DOHH2 (cell line): ENCODE results near the gene MPC1L.
"Not testable (repeated sequence)": the region's sequence is repeated elsewhere in the genome, so short reads cannot be mapped to it uniquely, and the experiment has no call there.

Experiments used
- H3F3A ChIP-seq: fragments of 200-600 bp; sonication (generic), shearing (Covaris generic); 2 replicates; pipeline ENCODE4 v1.6.0; 2016; ENCODE audit warnings: antibody characterized with exemption, mild to moderate bottlenecking; ENCODE audit not compliant: control insufficient read depth, insufficient read depth
- H3K27ac ChIP-seq: fragments of 200-600 bp; sonication (generic); 2 replicates; pipeline ENCODE4 v1.5.1; 2014; ENCODE audit warnings: low read depth, mild to moderate bottlenecking, low read length, moderate library complexity
- H3K27me3 ChIP-seq: fragments of 200-600 bp; sonication (generic); 2 replicates; pipeline ENCODE4 v1.6.1; 2014; ENCODE audit warnings: mild to moderate bottlenecking, low read length, mixed read lengths; ENCODE audit not compliant: control insufficient read depth
- H3K36me3 ChIP-seq: fragments of 200-600 bp; sonication (generic); 2 replicates; pipeline ENCODE4 v1.6.1; 2014; ENCODE audit warnings: mild to moderate bottlenecking, low read length, moderate library complexity, mixed read lengths; ENCODE audit not compliant: control insufficient read depth
- H3K4me1 ChIP-seq: fragments of 200-600 bp; sonication (generic); 2 replicates; pipeline ENCODE4 v1.6.1; 2014; ENCODE audit warnings: mild to moderate bottlenecking, low read length, mixed read lengths; ENCODE audit not compliant: control insufficient read depth
- H3K4me2 ChIP-seq: fragments of 200-600 bp; sonication (generic); 2 replicates; pipeline ENCODE4 v1.6.0; 2014; ENCODE audit warnings: mild to moderate bottlenecking, low read length, moderate library complexity
- H3K4me3 ChIP-seq: fragments of 200-600 bp; sonication (generic); 2 replicates; pipeline ENCODE4 v1.5.1; 2014; ENCODE audit warnings: mild to moderate bottlenecking, low read length, mixed read lengths
- H3K79me2 ChIP-seq: fragments of 200-600 bp; sonication (generic); 2 replicates; pipeline ENCODE4 v1.6.1; 2014; ENCODE audit warnings: mild to moderate bottlenecking, low read length, mixed read lengths; ENCODE audit not compliant: control insufficient read depth
- H3K9me2 ChIP-seq: fragments of 200-600 bp; sonication (generic); replicated peaks from 2 replicates; pipeline ENCODE4 v1.6.1; 2014; ENCODE audit warnings: mild to moderate bottlenecking, low read length, mixed read lengths; ENCODE audit not compliant: control insufficient read depth
- H3K9me3 ChIP-seq: fragments of 200-600 bp; sonication (generic); 2 replicates; pipeline ENCODE4 v1.6.1; 2014; ENCODE audit warnings: antibody characterized with exemption, low read length, mixed read lengths; ENCODE audit not compliant: control insufficient read depth, insufficient read depth
- H4K20me1 ChIP-seq: fragments of 200-600 bp; sonication (generic); 2 replicates; pipeline ENCODE4 v1.6.0; 2014; ENCODE audit warnings: low read depth, mild to moderate bottlenecking, antibody characterized with exemption, low read length, moderate library complexity; ENCODE audit not compliant: control insufficient read depth, insufficient read depth
- EZH2phosphoT487 ChIP-seq: fragments of 200-600 bp; sonication (generic); IDR thresholded peaks from 2 replicates; pipeline ENCODE4 v1.6.1; 2017; ENCODE audit warnings: borderline replicate concordance, mild to moderate bottlenecking, antibody characterized with exemption, low read length, moderate library complexity, mixed read lengths
- TF ChIP-seq, protein P1 (sequence below): fragments of 200-600 bp; sonication (generic); IDR thresholded peaks from one replicate; pipeline ENCODE4 v1.5.1; 2014; ENCODE audit warnings: antibody characterized with exemption, mild to moderate bottlenecking, low read depth, low read length; ENCODE audit not compliant: poor library complexity, severe bottlenecking

Gene MPC1L

DNA sequence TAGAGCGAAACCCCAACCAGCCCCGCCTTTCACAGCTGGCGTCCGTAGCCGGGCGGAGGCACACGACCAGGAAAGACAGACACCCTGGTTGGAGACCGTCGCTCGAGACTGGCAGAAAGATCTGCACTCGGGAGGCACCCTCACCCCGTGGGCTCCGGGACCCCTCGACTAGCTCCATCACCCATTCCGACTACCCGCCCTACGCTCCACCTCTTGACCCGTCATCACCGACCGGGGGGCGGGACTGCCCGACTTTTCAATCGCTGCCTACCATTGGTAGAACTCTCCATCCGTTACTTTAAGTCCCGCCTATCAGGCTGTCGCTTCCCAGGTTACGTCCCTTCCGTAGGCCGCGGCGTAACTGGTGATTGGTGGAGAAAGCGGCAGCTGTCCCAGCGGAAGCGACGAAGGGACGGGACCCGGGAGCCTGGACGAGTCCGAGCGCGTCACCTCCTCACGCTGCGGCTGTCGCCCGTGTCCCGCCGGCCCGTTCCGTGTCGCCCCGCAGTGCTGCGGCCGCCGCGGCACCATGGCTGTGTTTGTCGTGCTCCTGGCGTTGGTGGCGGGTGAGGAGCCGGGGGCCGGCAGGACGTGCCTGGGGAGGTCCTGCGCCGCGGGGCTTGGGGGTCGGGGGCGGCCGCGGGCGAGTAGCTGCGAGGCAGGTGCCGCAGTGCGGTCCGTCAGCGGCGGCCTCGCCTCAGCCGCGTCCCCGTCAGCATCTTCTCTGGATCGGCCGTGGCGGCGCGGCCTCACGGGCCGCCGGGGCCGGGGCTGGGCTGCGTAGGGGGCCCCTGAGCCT, 42.5 kb upstream of the MPC1L start, which contains the start of gene ATP6AP2:
Gene ATP6AP2, plus strand, starts transcription at position 434 of the 799 bp plus-strand sequence. Its CDS starts 96 bp downstream, at position 530.
- Histone ChIP-seq H3K9me2 (no peaks in the 10 kb centered on the region), H3K27me3 (no peaks in the 10 kb centered on the region), H3K4me1 (peaks cover 12% of the 10 kb centered on the region), H3K4me2 (peak within 1 kb of the TSS; percentile 72), H3F3A (no peaks in the 10 kb centered on the region), H3K4me3 (peak within 1 kb of the TSS; percentile 86), H3K36me3 (no peaks in the 10 kb centered on the region), H3K79me2 (peaks cover 28% of the 10 kb centered on the region), H3K9me3 (no peaks in the 10 kb centered on the region), H4K20me1 (no peaks in the 10 kb centered on the region), H3K27ac (peak within 1 kb of the TSS; percentile 12; the same call in 1 of the 2 replicates)
- TF ChIP-seq EZH2phosphoT487, result no peak
- TF ChIP-seq, protein P1, sequence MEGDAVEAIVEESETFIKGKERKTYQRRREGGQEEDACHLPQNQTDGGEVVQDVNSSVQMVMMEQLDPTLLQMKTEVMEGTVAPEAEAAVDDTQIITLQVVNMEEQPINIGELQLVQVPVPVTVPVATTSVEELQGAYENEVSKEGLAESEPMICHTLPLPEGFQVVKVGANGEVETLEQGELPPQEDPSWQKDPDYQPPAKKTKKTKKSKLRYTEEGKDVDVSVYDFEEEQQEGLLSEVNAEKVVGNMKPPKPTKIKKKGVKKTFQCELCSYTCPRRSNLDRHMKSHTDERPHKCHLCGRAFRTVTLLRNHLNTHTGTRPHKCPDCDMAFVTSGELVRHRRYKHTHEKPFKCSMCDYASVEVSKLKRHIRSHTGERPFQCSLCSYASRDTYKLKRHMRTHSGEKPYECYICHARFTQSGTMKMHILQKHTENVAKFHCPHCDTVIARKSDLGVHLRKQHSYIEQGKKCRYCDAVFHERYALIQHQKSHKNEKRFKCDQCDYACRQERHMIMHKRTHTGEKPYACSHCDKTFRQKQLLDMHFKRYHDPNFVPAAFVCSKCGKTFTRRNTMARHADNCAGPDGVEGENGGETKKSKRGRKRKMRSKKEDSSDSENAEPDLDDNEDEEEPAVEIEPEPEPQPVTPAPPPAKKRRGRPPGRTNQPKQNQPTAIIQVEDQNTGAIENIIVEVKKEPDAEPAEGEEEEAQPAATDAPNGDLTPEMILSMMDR, result no peak

DNA sequence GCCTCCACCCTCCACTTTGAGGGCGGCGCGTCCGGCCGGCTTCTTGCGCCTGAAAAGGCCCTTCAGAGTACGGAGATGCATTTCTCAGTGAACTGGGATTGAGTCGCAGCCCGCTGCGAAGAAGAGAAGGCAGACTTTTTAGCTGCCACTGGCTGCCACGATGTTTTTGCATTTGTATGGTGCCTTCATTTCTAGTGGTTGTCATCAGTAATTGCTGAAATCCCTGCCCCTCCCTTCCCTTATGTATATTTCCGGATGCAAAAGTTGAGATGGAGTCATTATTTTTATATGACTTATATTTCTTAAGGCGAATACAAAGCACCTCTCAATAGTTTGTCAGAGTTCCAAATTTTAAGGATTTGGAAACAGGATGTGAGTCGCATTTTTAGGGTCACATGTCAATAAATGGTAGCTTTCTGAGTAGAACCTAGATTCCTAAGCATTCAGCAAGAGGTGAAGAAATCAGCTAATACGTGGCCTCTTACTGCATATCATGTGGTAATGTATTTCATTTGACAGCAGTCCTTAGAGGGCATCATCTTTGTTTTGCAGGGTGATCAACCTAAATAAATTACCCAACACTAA, 41.8 kb upstream of the MPC1L start:
- no peaks in the 10 kb centered on the region for H4K20me1 ChIP-seq
- H3K4me2 ChIP-seq, result peak overlapping the region; percentile 72
- H3K27me3 ChIP-seq, result no peaks in the 10 kb centered on the region
- no peaks in the 10 kb centered on the region for H3K36me3 ChIP-seq
- no peaks in the 10 kb centered on the region for H3F3A ChIP-seq
- peaks cover 12% of the 10 kb centered on the region for H3K4me1 ChIP-seq
- H3K9me2 ChIP-seq, result no peaks in the 10 kb centered on the region
- H3K79me2 ChIP-seq, result peaks cover 31% of the 10 kb centered on the region
- peak overlapping the region; percentile 86 for H3K4me3 ChIP-seq
- peak overlapping the region; percentile 12; the same call in 1 of the 2 replicates for H3K27ac ChIP-seq
- TF ChIP-seq, protein P1, result no peak
- no peak for TF ChIP-seq EZH2phosphoT487
- no peaks in the 10 kb centered on the region for H3K9me3 ChIP-seq

- Histone ChIP-seq H3K79me2 (peaks cover 34% of the 10 kb centered on the region), H3K4me1 (peaks cover 12% of the 10 kb centered on the region), H3K4me3 (peak overlapping the region; percentile 86; the same call in 1 of the 2 replicates)
- not testable (repeated sequence) for H3K9me3 ChIP-seq, H3K27me3 ChIP-seq, H3K27ac ChIP-seq, H3F3A ChIP-seq, H3K9me2 ChIP-seq, H4K20me1 ChIP-seq, H3K36me3 ChIP-seq, H3K4me2 ChIP-seq
Measured at GRCh38 chrX:40582178-40582577, 41.0 kb upstream of the MPC1L start.

DNA sequence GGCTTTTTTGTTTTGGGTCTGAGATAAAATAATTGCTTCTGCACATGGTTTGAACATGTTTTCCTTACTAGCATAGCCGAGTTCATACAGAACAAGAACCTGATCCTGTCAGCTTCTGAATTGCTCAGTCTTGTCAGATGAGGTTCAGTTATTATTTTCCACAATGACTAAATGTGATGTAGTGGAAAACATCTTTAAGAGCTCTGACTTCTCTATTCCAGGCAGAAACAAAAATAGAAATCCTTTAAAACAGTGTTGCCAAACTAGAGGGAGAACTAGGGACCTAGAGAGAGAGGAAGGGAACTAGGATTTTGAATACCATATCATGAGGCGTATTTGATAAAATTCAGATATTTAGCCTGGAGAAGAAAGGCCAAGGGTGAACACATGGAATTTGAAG, 40.4 kb upstream of the MPC1L start:
- H3K4me2 ChIP-seq, result no peak overlapping the region
- no peaks in the 10 kb centered on the region for H4K20me1 ChIP-seq

GRCh38 chrX:40587623-40588022, 35.6 kb upstream of the MPC1L start:
- H3K9me3 ChIP-seq, H4K20me1 ChIP-seq: not testable (repeated sequence)

More for the DNA sequence above, 40.4 kb upstream of the MPC1L start:
- H3K4me1 ChIP-seq, result peaks cover 12% of the 10 kb centered on the region
- no peak overlapping the region for H3K4me3 ChIP-seq
- no peaks in the 10 kb centered on the region for H3K36me3 ChIP-seq
- H3K27me3 ChIP-seq, result no peaks in the 10 kb centered on the region
- H3F3A ChIP-seq, result no peaks in the 10 kb centered on the region
- H3K27ac ChIP-seq, result no peak overlapping the region
- H3K79me2 ChIP-seq, result peaks cover 34% of the 10 kb centered on the region
- TF ChIP-seq EZH2phosphoT487, result no peak
- TF ChIP-seq, protein P1, result no peak
- H3K9me2 ChIP-seq, result no peaks in the 10 kb centered on the region
- H3K9me3 ChIP-seq, result no peaks in the 10 kb centered on the region

More at GRCh38 chrX:40587623-40588022, 35.6 kb upstream of the MPC1L start:
- not testable (repeated sequence) for H3K36me3 ChIP-seq, H3K4me1 ChIP-seq, H3K27me3 ChIP-seq, H3K27ac ChIP-seq, H3K4me2 ChIP-seq, H3K4me3 ChIP-seq, H3F3A ChIP-seq, H3K9me2 ChIP-seq
- peaks cover 17% of the 10 kb centered on the region for H3K79me2 ChIP-seq
